Measurements from ENCODE around the gene MYLK4.

DNA sequence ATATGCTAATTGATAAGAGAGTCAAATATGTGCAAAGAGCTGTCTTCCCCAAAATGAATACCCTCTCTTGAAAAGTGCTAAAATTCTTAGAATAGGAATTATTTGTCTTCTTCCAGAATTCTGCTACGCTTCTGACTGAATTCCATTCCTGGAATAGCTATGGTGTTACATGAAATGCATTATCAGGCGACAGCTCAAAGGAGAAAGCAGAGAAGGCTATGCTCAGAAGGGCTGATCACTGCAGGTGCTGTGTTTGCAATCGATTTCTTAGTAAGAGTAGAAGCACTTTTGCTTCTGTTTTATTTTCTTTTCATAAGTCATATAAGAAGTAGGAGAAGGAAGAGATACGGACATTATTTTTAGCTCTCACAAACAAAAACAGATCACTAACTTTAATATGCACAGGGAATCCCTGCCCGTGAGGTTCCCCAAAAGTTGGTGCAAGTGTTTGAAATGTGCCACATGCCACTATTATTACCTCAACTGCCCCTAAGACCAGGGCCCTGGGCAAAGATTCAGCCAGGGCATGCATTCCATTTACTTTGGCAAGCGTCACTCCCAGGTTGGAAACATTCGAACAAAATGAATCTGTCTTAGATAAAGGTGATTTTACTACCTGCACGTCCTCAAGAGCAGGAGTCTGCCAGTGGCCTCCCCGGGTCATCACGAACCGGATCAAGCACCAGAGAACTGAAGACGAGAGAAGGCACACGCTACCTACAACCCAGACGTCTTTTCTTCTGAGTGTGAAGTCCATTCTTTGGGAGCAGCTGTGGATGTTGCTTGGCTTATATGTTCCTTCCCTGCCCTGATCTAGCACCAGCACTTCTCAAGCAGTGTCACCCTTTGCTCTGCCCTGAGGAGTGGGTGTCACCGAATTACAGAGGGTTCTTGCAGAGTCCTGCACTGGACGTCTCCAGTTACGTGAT lies 7.2 kb downstream of the MYLK4 start:
- no peak for TF ChIP-seq POLR2A (IDR thresholded peaks at IDR 0.05)
- TF ChIP-seq, protein P1, sequence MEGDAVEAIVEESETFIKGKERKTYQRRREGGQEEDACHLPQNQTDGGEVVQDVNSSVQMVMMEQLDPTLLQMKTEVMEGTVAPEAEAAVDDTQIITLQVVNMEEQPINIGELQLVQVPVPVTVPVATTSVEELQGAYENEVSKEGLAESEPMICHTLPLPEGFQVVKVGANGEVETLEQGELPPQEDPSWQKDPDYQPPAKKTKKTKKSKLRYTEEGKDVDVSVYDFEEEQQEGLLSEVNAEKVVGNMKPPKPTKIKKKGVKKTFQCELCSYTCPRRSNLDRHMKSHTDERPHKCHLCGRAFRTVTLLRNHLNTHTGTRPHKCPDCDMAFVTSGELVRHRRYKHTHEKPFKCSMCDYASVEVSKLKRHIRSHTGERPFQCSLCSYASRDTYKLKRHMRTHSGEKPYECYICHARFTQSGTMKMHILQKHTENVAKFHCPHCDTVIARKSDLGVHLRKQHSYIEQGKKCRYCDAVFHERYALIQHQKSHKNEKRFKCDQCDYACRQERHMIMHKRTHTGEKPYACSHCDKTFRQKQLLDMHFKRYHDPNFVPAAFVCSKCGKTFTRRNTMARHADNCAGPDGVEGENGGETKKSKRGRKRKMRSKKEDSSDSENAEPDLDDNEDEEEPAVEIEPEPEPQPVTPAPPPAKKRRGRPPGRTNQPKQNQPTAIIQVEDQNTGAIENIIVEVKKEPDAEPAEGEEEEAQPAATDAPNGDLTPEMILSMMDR (IDR thresholded peaks at IDR 0.05), result no peak
